KG1 (cell line): ENCODE measurements around the gene CFAP20DC.
"Not testable (repeated sequence)": the region's sequence is repeated elsewhere in the genome, so short reads cannot be mapped to it uniquely, and the experiment has no call there.

Source experiments
- DNase-seq: peaks from one replicate; lab custom pipeline; 2025; lab: John Stamatoyannopoulos, UW

Gene CFAP20DC

GRCh38 chr3:58742239-58742638, 307.6 kb downstream of the CFAP20DC start:
- no peak for DNase-seq

DNA sequence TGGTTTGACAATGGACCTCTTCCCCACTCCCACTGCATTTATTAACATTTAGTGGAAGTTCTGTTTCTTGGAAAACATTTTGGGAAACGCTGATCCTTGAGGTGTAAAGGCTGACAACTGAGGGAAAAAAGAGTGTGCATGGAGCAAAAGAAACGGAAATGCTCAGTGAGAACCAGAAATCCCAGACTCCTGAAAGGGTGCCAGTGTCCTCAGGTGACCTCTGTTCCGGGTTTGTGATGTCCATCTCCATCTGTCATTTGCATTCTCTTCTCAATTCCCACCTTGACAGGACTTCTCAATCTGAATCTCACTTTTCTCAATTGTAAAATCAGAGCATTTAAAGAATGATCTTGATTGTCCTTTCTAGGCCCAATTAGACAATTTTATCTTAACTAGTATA, 312.2 kb downstream of the CFAP20DC start:
- DNase-seq = no peak

DNA sequence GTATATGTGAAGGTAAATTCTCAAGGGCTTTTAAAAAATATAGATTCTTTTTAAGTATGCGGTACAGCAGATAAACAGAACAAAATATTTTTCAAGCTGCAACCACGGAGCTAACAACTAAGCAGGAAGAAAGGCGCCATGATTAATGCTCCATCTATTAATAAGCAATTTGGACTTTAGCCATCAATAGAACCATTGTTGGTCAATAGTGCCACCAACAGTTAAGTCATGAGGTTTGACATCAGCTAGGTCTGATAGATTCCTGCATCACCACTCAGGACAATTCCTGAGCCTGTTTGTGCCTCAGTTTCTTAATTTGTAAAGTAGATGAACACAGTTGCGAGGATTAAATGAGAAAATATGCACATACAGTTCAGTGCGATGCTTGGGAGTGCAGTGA, 318.2 kb downstream of the CFAP20DC start:
- DNase-seq = no peak

GRCh38 chr3:58728723-58729122, 321.1 kb downstream of the CFAP20DC start:
- no peak for DNase-seq

- DNase-seq = no peak
Observed at GRCh38 chr3:58725326-58725853, 324.4 kb downstream of the CFAP20DC start.

DNA sequence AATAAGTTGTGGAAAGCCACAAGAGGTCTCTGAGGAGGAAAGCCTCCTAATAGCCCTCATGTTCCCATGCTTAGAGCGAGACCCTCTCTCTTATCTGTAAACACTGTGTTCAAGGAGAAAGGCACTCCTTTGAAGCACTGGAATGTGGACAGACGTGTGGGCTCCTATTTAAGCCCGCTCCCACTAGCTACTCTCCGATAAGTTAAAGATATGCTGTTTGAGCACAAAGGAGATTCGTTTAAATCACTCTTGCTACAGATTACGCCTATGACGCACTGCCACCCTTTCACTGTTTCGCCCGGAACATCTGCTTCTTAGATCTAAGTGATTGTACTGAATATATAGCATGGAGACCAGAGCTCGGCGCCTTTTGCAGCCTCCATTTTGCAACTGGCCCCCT, 325.5 kb downstream of the CFAP20DC start:
- DNase-seq = no peak

DNA sequence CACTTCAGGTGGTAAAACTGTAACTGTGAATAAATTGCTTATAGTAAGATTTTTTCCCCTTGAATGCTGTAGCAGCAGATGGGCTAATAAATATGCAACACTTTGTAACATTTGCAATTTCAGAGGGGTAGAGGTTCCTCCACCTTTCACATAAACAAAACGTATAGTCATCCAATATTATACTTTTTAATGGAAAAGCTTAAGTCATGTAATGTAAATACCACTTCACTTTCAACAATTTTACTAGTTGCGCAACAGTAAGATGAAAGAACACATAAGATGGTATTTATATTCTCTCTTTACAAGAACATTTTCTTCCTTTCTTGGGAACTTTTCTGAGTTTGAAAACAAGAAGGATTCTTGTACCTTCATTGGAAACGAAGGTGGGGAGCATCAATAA, 326.7 kb downstream of the CFAP20DC start:
- no peak for DNase-seq

DNA sequence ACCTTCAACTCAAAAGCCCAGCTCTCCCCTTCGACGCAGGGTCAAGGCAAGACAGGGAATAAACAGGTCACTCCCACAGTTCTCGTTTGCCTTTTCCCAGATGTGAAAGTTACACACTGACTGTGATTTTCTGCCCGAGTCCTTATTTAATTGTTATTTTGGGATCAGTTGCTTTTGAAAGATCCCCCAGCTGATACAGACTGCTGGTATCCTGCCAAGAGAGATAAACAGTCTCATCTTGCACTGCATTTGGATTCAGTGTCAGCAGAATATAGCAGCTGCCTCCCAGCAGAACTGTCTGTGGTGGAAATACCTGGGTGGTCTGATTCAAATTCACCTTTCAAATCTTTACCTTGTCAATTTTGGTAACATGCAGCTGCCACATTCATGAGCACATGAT, 327.3 kb downstream of the CFAP20DC start:
- no peak for DNase-seq

GRCh38 chr3:58720526-58720925, 329.3 kb downstream of the CFAP20DC start:
- DNase-seq = no peak

GRCh38 chr3:58719684-58720083, 330.1 kb downstream of the CFAP20DC start:
- DNase-seq = no peak

- DNase-seq = no peak
Observed at GRCh38 chr3:58713715-58714401, 336.0 kb downstream of the CFAP20DC start.

- DNase-seq = no peak
Observed at GRCh38 chr3:58711871-58712270, 338.0 kb downstream of the CFAP20DC start.

GRCh38 chr3:58708983-58709382, 340.8 kb downstream of the CFAP20DC start:
- DNase-seq = not testable (repeated sequence)

DNA sequence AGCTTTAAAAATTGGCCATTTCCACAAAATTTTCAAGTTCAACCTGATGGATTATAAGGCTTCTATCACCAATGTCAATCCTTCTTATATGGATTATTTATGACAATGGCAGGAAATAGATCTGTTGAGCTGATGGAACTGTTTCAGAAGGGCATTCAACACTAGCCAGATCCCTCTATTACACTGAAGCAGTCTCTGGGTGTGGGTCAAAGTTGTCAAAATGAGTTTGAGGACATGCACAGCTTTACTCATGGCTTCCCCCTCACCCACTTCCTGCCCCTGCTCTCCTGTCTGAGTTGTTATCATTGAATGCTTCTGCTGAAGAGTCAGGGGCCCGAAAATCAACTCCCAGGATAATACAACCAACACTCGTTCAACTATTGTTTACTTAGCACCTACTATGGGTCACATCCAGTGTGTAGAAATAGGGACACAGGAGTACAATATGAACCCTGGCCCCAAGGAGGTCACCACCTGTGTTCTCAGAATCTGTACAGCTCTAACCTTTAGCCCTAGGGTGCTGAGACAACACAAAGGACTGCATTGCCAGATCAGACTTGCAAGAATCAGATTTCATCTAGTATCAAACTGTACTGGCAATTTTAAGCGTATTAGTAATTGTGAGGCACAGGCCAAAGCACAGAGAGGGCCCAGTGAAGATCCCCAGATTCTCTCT, 341.6 kb downstream of the CFAP20DC start:
- no peak for DNase-seq

DNA sequence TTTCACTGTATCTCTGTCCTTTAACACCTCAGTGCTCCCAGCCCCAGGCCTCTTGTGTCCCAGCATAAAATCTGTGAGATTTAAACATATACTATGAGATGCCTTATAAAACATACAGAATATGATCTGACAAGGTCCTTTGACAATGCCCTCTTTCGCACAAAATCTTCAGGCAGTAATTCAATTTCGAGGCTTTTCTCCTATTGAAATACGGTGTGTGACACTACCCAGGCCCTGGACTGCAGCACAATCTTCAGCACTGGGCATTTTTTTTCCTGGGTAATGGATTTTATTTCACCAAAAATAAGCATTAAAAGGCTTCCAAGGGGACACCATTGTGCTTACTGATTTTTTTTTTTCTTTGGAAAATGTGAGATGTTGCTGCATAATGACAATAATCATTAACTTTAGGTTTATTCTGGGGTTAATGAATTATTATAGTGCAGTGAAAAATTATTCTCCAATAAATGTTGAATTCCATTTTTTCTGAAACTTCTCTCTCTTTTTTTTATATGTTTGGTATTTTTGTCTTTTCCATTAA, 342.4 kb downstream of the CFAP20DC start:
- no peak for DNase-seq

DNA sequence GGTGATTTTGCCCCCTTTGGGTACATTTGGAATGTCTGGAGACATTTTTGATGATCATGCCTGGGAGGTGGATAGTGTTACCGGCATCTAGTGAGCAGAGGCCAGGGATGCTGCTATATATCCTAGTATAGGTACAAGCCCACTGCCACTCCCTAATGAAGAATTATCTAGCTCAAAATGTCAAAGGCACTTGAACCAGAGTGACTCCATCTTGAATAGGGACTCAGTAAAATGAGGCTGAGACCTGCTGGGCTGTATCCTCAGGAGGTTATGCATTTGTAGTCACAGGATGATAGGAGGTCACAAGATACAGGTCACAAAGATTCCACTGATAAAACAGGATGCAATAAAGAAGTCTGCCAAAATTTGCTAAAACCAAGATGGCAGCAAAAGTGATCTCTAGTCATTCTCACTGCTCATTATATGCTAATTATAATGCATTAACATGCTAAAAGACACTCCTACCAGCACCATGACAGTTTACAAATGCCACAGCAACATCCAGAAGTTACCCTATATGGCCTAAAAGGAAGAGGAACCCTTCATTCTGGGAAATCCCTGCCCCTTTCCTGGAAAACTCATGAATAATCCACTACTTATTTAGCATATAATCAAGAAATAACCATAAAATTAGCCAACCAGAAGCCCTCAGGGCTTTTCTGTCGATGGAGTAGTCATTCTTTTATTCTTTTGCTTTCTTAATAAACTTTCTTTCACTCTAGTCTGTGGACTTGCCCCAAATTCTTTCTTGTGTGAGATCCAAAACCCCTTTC, 343.2 kb downstream of the CFAP20DC start:
- no peak for DNase-seq

- DNase-seq = no peak
Observed at GRCh38 chr3:58704745-58705144, 345.1 kb downstream of the CFAP20DC start.

DNA sequence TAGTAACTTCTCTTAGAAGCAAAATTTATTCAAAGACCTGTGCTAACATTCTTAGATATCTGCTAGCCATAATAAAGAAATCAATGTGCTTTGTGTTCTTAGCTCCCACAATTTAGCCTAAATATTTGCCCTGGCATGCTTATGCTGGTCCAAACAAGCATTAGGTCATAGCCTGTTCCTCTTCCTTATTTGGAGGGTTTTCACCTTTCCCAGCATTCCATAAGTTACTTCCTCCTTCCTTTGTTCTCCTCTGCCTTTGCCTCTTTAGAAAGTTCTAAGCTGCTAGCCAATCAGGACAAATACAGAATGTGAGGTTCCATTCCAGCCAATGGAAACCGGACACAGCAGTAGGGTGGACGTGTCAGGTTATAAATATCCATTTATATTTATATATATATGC, 345.5 kb downstream of the CFAP20DC start:
- not testable (repeated sequence) for DNase-seq

- no peak for DNase-seq
Observed at GRCh38 chr3:58698246-58698645, 351.6 kb downstream of the CFAP20DC start.

GRCh38 chr3:58697561-58697960, 352.3 kb downstream of the CFAP20DC start:
- no peak for DNase-seq

- not testable (repeated sequence) for DNase-seq
Observed at GRCh38 chr3:58696813-58697212, 353.0 kb downstream of the CFAP20DC start.

DNA sequence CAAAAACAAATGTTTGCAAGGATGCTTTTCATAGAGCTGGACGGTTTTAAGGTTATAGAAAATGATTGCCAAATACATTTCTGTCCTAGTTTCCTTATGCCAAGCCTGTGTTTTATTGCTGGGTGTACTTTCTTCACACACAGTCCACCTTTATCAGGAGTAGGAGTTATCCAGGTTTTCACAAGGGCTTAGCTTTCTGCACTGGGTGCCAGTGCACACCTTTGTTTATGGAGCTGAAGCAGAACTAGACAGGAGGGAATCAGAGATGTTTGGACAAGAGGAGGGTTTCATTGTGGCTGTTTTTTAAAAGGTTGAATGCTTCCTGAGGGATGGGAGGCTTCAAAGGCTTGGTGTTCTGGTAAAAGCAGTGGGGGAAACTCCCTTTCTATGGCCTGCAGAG, 353.7 kb downstream of the CFAP20DC start:
- no peak for DNase-seq
